CD4-positive, alpha-beta T cell treated with Interleukin-21 for 1 hour (primary cell): ENCODE results near the gene THEM5.
"Not testable (repeated sequence)": the region's sequence is repeated elsewhere in the genome, so short reads cannot be mapped to it uniquely, and the experiment has no call there.

Source experiments
- DNase-seq: peaks from one replicate; pipeline ENCODE4 v3.0.0-alpha.2; 2020

THEM5 gene

GRCh38 chr1:151853411-151853943 lies at the start of gene THEM5:
Gene THEM5 (minus strand): TSS chr1:151853712. CDS start chr1:151853565, 147 bp downstream.
- DNase-seq = no peak

- no peak for DNase-seq
Measured at GRCh38 chr1:151902858-151903257, 49.3 kb upstream of the THEM5 start.

- not testable (repeated sequence) for DNase-seq
Measured at GRCh38 chr1:151900804-151901203, 47.3 kb upstream of the THEM5 start.

- DNase-seq = peak; percentile 76
Measured at GRCh38 chr1:151898519-151898991, 45.0 kb upstream of the THEM5 start.

- no peak for DNase-seq
Measured at GRCh38 chr1:151897991-151898431, 44.5 kb upstream of the THEM5 start.

GRCh38 chr1:151893176-151893924 lies 39.8 kb upstream of the THEM5 start:
- no peak for DNase-seq

GRCh38 chr1:151892190-151892589 lies 38.7 kb upstream of the THEM5 start:
- no peak for DNase-seq

- DNase-seq = no peak
Measured at GRCh38 chr1:151891512-151891911, 38.0 kb upstream of the THEM5 start.

- peak; percentile 51 for DNase-seq
Measured at GRCh38 chr1:151888972-151889570, 35.6 kb upstream of the THEM5 start.

- DNase-seq = no peak
Measured at GRCh38 chr1:151887028-151887427, 33.5 kb upstream of the THEM5 start.

GRCh38 chr1:151885479-151885878 lies 32.0 kb upstream of the THEM5 start:
- no peak for DNase-seq

- DNase-seq = not testable (repeated sequence)
Measured at GRCh38 chr1:151884879-151885278, 31.4 kb upstream of the THEM5 start.

- not testable (repeated sequence) for DNase-seq
Measured at GRCh38 chr1:151884445-151884844, 30.9 kb upstream of the THEM5 start.

- not testable (repeated sequence) for DNase-seq
Measured at GRCh38 chr1:151883898-151884297, 30.4 kb upstream of the THEM5 start.

- DNase-seq = not testable (repeated sequence)
Measured at GRCh38 chr1:151882918-151883317, 29.4 kb upstream of the THEM5 start.

GRCh38 chr1:151882466-151882865 lies 29.0 kb upstream of the THEM5 start:
- no peak for DNase-seq

GRCh38 chr1:151881479-151881878 lies 28.0 kb upstream of the THEM5 start:
- no peak for DNase-seq

GRCh38 chr1:151875419-151876097 lies 22.0 kb upstream of the THEM5 start:
- DNase-seq = no peak

- not testable (repeated sequence) for DNase-seq
Measured at GRCh38 chr1:151872776-151873175, 19.3 kb upstream of the THEM5 start.

- DNase-seq = no peak
Measured at GRCh38 chr1:151871284-151872030, 17.9 kb upstream of the THEM5 start.

- DNase-seq = no peak
Measured at GRCh38 chr1:151868486-151868885, 15.0 kb upstream of the THEM5 start.

GRCh38 chr1:151867765-151868411 lies 14.4 kb upstream of the THEM5 start:
- DNase-seq = no peak
